ENCODE results near the gene SNRK. TPM values are rescaled to one million over a fixed set of nuclear protein-coding genes. Genes with fewer than 3 reads are reported as not detected.

SNRK gene
- total and polyA plus RNA-seq, 7 donors = 10.2 to 47.9 (median 35.1) TPM

DNA sequence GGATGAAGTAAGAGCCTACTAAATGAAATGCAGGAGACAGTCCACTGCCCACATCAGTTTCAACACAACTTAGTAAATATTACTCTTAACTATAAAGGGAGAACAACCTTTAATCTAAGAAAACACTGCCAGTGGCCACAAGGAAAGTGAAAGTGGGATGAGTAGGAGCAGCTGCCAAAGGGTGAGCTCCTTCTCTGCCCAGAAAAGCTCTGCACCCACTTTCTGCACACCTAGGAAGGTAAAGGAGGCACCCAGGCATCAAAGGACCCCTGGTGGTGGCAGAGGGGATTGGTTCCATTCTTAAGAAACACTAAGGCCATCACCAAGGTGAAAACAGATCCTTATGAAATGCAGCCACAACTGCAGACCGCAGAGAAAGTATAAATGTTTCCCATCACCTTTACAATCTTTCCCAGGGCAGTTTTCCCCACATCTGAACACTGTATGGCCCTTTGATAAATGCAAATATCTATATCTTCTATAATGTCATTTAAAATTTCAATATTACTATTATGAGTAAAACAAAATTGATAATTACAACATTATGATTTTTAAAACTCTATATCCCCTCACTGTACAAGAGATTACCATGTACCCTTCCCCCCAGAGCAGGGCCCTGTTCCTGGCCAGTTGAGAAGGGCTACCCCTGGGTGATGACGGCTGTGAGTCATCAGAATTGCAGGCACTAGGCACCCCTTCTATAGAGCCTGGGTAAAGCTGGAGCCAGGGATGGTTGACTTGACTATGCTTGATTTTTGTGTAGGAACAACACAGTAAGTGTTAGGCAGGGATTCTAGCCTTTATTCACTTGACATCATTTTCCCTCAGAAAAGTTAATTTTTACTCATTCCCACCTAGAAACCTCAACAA is 92.0 kb downstream of the SNRK start:
- Histone ChIP-seq H3K27ac (peak overlapping the region; percentile 65 to 85 (median 75)), H3K4me1 (peaks cover 0 to 32% (median 29%) of the 10 kb centered on the region in 4 donors), H3K36me3 (no peaks in the 10 kb centered on the region), H3K4me3 (no peak overlapping the region), H3K27me3 (no peaks in the 10 kb centered on the region), H3K9me3 (no peaks in the 10 kb centered on the region)
- no peak for TF ChIP-seq POLR2A (IDR thresholded peaks at IDR 0.05)
- TF ChIP-seq, protein P1, sequence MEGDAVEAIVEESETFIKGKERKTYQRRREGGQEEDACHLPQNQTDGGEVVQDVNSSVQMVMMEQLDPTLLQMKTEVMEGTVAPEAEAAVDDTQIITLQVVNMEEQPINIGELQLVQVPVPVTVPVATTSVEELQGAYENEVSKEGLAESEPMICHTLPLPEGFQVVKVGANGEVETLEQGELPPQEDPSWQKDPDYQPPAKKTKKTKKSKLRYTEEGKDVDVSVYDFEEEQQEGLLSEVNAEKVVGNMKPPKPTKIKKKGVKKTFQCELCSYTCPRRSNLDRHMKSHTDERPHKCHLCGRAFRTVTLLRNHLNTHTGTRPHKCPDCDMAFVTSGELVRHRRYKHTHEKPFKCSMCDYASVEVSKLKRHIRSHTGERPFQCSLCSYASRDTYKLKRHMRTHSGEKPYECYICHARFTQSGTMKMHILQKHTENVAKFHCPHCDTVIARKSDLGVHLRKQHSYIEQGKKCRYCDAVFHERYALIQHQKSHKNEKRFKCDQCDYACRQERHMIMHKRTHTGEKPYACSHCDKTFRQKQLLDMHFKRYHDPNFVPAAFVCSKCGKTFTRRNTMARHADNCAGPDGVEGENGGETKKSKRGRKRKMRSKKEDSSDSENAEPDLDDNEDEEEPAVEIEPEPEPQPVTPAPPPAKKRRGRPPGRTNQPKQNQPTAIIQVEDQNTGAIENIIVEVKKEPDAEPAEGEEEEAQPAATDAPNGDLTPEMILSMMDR (IDR thresholded peaks at IDR 0.05) = peak in 3 of 4 experiments; percentile 27 to 32 (median 32)
- intact Hi-C loops (cut with DNase I) = loop anchor here (5.0 kb wide), 1 partner anchor 91 kb away; the partner anchor contains the start of gene SNRK
- 90 to 97% methylated on average over 2 of the region's 2 CpGs for WGBS, 2 donors
- DNase-seq = no peak

DNA sequence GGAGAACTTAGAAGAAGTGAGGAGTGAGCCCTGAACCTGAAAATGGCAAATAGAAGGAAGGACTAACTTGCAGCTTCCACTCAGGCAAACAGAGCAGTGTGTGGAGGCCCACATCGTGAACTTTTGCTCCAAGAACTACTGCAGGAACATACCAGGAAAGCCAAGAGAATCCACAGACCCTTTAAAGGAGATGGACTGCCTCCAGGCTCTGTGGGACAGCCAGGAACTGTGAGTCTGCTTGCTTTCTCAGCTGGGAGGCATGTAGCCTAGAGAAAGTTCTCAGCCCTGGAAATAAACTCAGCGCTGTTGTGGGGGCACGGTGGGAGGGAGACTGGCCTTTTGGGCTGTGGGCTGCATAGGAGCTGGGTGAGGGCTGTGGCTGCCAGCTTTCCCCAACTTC is 93.0 kb downstream of the SNRK start:
- intact Hi-C loops (cut with DNase I) = loop anchor here (5.0 kb wide), 1 partner anchor 92 kb away; the partner anchor contains the start of gene SNRK
- Histone ChIP-seq H3K4me3 (no peak overlapping the region), H3K36me3 (no peaks in the 10 kb centered on the region), H3K9me3 (no peaks in the 10 kb centered on the region), H3K4me1 (peaks cover 0 to 32% (median 29%) of the 10 kb centered on the region in 4 donors), H3K27ac (peak overlapping the region; percentile 65 to 85 (median 75)), H3K27me3 (no peaks in the 10 kb centered on the region)
- WGBS, 2 donors = 81 to 87% methylated on average over 3 of the region's 3 CpGs
- TF ChIP-seq POLR2AphosphoS5 (IDR thresholded peaks at IDR 0.05) = peak in 3 of 4 donors; percentile 63 to 74 (median 72)
- TF ChIP-seq EP300 (IDR thresholded peaks at IDR 0.05) = peak in 2 of 4 donors; percentile 1 to 42
- no peak for TF ChIP-seq POLR2A (IDR thresholded peaks at IDR 0.05)
- peak; percentile 84 for DNase-seq

DNA sequence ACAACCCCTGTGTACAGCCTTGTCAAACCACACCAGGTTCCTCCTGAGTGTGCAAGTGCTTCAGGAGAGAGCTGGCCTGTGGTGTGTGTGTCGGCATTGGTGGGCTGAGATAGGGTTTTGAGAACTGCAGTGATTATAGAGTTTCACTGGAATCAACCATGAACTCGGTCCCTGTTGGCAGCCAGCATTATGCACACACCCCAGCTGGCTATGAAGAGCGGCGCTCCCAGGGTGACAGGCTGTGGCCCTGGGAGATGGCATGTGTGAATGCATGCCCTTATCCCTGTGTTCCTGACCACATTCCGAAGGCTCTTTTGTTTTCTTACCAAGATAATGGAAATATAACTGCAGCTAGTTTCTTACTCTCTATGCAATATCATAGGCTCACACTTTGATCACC is 101.8 kb downstream of the SNRK start:
- WGBS, 2 donors = 93 to 99% methylated on average over 5 of the region's 5 CpGs
- DNase-seq = no peak
- TF ChIP-seq, protein P1 (IDR thresholded peaks at IDR 0.05) = no peak
- TF ChIP-seq EP300 (IDR thresholded peaks at IDR 0.05) (no peak), POLR2AphosphoS5 (IDR thresholded peaks at IDR 0.05) (no peak), POLR2A (IDR thresholded peaks at IDR 0.05) (no peak)
- Histone ChIP-seq H3K9me3 (no peaks in the 10 kb centered on the region), H3K4me1 (no peaks in the 10 kb centered on the region), H3K4me3 (no peak overlapping the region), H3K27ac (no peak overlapping the region), H3K27me3 (no peaks in the 10 kb centered on the region), H3K36me3 (no peaks in the 10 kb centered on the region)
- intact Hi-C loops (cut with DNase I) = no loop called here

DNA sequence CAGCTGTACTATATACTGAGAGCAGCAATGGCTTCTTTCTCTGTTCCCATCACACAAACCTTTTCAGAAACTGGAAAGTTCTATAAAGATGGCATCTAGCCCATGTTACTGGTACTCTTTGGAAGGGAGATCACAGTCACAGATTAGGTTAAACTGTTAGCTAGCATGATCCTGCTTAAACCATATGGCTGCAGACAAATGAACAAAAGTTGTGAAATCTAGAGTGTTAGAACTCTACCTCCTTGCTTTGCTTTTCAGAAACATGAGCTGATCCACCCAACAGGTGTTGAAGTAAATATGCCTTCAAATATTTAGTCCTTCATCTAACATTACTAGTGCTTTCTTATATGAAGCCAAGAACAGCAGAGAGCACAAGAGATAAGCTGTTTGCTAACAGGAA is 102.6 kb downstream of the SNRK start:
- Histone ChIP-seq H3K27ac (peak overlapping the region; percentile 9 to 62 (median 40)), H3K9me3 (no peaks in the 10 kb centered on the region), H3K4me3 (no peak overlapping the region), H3K36me3 (no peaks in the 10 kb centered on the region), H3K4me1 (no peaks in the 10 kb centered on the region), H3K27me3 (no peaks in the 10 kb centered on the region)
- no peak for DNase-seq
- no peak for TF ChIP-seq POLR2A (IDR thresholded peaks at IDR 0.05)
- intact Hi-C loops (cut with DNase I) = no loop called here

DNA sequence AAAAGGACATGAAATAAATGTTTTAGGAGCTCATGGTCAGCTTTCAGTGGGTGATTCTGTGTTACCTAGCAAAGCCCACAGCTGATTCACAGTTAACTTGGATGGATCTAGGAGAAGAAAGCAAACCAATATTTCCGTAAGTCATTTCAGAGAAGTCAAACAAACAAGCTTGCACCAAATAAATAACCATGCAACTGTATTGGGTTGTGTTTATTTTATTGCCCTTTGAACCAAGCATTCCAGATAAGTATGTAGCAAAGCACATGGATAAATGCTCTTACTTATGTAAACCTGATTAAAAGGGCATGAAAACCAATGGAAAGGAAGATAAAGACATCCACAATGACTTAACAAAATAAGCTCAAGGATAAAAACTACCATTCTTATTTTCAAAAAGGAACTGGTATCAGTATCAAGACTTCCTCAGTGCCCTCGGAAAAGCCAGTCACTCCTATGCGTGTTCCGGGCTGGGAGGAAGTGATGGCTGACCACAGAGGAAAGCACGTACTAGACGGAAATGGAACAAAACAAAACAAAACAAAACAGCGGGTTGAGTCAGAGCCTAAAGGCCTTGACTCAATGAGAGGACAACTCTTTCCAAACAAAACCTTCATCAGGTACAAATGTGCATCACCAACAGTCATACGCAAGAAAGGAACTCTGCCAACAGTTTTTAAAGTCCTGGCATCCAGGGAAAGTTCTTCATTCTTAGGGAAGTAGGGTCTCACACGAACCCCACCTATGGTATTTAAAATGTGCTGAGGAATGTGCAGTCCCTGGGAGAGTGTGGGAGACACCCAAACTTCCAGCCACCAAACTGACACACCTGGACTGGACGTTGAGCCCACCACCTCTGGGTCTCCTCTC is 103.3 kb downstream of the SNRK start:
- H3K27me3 ChIP-seq = no peaks in the 10 kb centered on the region
- intact Hi-C loops (cut with DNase I) = no loop called here
- H3K27ac ChIP-seq = peak overlapping the region; percentile 9 to 62 (median 40)
- H3K9me3 ChIP-seq = no peaks in the 10 kb centered on the region
- TF ChIP-seq, protein P1 (IDR thresholded peaks at IDR 0.05) = no peak
- TF ChIP-seq POLR2AphosphoS5 (IDR thresholded peaks at IDR 0.05) = peak in 1 of 4 donors; percentile 65
- no peaks in the 10 kb centered on the region for H3K36me3 ChIP-seq
- no peak for DNase-seq
- WGBS, 2 donors = 54 to 79% methylated on average over 10 of the region's 10 CpGs
- H3K4me3 ChIP-seq = no peak overlapping the region
- H3K4me1 ChIP-seq = peaks cover 0 to 7% (median 2%) of the 10 kb centered on the region in 4 donors
